Ishikawa (cell line): Measurements from ENCODE around the gene ACADSB.

ENCODE experiments used
- CEBPB ChIP-seq: IDR thresholded peaks from 2 replicates; pipeline ENCODE4 v1.6.1; 2012
- CREB1 ChIP-seq: IDR thresholded peaks from 2 replicates; pipeline ENCODE4 v1.6.1; 2012; ENCODE audit warnings: low read depth
- EGR1 ChIP-seq: IDR thresholded peaks from 2 replicates; pipeline ENCODE4 v1.6.1; 2012
- EP300 ChIP-seq: IDR thresholded peaks from 2 replicates; pipeline ENCODE4 v1.6.1; 2012; ENCODE audit warnings: borderline replicate concordance
- FOXM1 ChIP-seq: IDR thresholded peaks from 2 replicates; pipeline ENCODE4 v1.6.1; 2012; ENCODE audit warnings: low read depth, borderline replicate concordance
- NFIC ChIP-seq: IDR thresholded peaks from 2 replicates; pipeline ENCODE4 v1.6.1; 2012
- RAD21 ChIP-seq: IDR thresholded peaks from 2 replicates; pipeline ENCODE4 v1.6.1; 2012; ENCODE audit warnings: low read depth
- TAF1 ChIP-seq: IDR thresholded peaks from 2 replicates; pipeline ENCODE4 v1.6.1; 2012; ENCODE audit warnings: low read depth, mild to moderate bottlenecking
- TCF12 ChIP-seq: IDR thresholded peaks from 2 replicates; pipeline ENCODE4 v1.6.1; 2012; ENCODE audit warnings: low read depth
- TEAD4 ChIP-seq: IDR thresholded peaks from 2 replicates; pipeline ENCODE4 v1.6.1; 2012
- YY1 ChIP-seq: IDR thresholded peaks from 2 replicates; pipeline ENCODE4 v1.6.1; 2012; ENCODE audit warnings: low read depth
- ZBTB7A ChIP-seq: IDR thresholded peaks from 2 replicates; pipeline ENCODE4 v1.6.1; 2012; ENCODE audit warnings: low read depth
- TF ChIP-seq, protein P1 (sequence below): IDR thresholded peaks from 2 replicates; pipeline ENCODE4 v1.6.1; 2012
- TF ChIP-seq, protein P2 (sequence below): IDR thresholded peaks from 2 replicates; pipeline ENCODE4 v1.6.1; 2012
- TF ChIP-seq, protein P3 (sequence below): IDR thresholded peaks from 2 replicates; pipeline ENCODE4 v1.6.1; 2012; ENCODE audit warnings: low read depth, mild to moderate bottlenecking

ACADSB gene

DNA sequence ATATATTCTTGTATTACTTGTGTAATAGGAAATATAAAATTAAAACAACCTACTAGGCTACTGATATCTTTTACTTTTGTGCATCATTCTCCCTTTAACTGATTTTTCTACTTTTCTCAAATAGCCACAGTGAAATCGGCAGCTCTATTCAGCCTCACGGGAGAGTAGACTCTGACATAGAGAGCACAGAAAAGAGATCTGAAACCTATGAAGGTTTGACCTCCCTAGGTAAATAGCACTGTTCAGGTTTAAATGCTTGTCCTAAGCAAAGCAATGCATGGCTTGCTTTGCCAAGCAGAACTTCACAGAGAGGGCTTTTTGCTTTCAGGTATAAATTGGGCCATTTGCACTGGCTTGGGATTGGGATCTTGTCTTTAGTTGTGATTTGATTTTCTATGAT lies 53.1 kb downstream of the ACADSB start:
- TF ChIP-seq EGR1 (no peak), ZBTB7A (no peak), YY1 (no peak), CEBPB (no peak), TCF12 (no peak), TAF1 (no peak), TEAD4 (no peak), EP300 (no peak), CREB1 (no peak), RAD21 (no peak), FOXM1 (no peak)
- TF ChIP-seq, protein P1, sequence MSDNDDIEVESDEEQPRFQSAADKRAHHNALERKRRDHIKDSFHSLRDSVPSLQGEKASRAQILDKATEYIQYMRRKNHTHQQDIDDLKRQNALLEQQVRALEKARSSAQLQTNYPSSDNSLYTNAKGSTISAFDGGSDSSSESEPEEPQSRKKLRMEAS = no peak
- TF ChIP-seq, protein P2, sequence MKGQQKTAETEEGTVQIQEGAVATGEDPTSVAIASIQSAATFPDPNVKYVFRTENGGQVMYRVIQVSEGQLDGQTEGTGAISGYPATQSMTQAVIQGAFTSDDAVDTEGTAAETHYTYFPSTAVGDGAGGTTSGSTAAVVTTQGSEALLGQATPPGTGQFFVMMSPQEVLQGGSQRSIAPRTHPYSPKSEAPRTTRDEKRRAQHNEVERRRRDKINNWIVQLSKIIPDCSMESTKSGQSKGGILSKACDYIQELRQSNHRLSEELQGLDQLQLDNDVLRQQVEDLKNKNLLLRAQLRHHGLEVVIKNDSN = no peak
- TF ChIP-seq, protein P3, sequence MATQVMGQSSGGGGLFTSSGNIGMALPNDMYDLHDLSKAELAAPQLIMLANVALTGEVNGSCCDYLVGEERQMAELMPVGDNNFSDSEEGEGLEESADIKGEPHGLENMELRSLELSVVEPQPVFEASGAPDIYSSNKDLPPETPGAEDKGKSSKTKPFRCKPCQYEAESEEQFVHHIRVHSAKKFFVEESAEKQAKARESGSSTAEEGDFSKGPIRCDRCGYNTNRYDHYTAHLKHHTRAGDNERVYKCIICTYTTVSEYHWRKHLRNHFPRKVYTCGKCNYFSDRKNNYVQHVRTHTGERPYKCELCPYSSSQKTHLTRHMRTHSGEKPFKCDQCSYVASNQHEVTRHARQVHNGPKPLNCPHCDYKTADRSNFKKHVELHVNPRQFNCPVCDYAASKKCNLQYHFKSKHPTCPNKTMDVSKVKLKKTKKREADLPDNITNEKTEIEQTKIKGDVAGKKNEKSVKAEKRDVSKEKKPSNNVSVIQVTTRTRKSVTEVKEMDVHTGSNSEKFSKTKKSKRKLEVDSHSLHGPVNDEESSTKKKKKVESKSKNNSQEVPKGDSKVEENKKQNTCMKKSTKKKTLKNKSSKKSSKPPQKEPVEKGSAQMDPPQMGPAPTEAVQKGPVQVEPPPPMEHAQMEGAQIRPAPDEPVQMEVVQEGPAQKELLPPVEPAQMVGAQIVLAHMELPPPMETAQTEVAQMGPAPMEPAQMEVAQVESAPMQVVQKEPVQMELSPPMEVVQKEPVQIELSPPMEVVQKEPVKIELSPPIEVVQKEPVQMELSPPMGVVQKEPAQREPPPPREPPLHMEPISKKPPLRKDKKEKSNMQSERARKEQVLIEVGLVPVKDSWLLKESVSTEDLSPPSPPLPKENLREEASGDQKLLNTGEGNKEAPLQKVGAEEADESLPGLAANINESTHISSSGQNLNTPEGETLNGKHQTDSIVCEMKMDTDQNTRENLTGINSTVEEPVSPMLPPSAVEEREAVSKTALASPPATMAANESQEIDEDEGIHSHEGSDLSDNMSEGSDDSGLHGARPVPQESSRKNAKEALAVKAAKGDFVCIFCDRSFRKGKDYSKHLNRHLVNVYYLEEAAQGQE = no peak

DNA sequence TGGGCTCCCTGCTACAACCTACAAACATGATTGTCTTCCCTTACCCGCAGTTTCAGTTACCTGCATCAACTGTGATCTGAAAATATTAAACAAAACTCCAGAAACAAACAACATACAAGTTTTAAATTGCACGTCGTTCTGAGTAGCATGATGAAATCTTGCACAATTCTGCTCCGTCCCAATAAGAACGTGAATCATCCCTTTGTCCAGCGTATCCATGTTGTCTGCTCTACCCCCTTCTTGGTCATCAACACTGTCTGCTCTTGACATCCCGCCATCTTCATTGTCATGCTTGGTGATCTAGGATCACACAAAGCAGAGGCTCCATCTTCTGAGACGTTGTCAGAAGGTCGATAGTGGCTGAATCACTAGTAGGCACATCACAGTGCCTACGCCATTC lies 53.9 kb downstream of the ACADSB start:
- TF ChIP-seq, protein P1 = no peak
- TF ChIP-seq TAF1 = no peak
- TF ChIP-seq NFIC = no peak

DNA sequence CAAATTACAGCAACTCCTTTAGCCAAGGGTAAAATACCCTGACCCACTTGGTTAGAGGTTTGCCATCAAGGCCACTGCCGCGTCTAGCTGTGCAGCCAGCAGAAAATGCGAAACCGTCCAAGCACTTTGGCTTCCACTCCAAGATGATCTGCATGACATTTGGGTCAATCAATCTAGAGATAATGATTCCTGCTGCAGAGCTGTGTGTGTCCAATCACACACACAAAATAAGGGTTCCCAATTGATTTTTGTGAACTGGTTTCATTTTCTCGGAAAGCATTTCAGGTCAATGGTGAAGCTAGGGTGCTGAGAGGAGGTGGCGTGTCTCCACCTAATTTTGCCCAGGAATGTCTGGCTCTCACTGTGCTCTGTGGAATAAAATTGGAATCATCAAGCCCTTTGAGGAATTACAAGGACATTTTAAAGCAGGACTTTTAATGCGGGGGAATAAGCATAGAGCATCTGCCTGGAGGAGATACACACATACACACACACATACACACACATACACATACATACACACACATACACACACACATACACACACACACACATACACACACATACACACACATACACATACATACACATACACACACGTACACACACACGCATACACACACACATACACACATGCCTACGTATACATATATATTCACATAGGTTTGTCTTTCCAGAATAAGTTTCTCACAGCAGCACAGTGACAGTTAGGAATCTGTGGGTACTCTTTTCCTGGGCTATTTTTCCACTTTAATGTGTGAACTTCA lies 59.5 kb downstream of the ACADSB start:
- TF ChIP-seq TAF1 (no peak), EGR1 (no peak), CEBPB (no peak), TCF12 (no peak), RAD21 (no peak), CREB1 (no peak), FOXM1 (no peak)
- TF ChIP-seq, protein P2 = no peak
- TF ChIP-seq, protein P1 = no peak

DNA sequence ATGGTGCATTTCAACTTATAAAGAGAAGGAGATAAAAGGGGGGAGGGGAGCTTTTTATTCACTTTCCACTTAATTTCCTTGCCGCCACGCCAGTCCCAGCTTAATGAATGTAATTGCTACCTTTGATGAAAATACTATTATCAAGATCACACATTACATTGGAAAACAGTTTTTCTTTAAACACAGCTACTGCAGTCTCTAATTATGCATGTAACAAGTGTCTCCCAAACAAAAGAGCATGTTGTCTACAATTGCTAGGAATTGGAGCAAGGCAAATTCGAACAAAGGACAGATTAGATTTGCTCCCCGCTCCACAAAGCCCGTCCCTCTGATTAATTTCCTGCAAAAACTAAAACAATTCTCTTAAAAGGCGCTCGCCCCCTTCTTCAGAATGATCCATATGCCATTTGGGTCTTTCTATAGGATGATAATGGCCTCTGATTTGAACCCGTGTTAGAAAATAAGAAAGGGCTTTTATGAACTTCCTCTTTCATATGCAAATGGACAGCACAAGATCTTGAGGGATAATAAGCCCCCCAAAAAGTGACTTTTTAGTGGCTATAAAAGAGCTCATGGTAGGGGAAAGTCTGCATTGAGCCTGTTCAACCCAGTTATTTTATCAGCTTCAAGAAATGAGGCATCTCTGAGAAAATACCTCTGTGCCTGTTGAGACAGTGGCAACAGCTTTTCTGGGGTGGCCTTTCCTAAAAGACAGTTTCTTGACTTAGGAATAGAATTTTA lies 60.6 kb downstream of the ACADSB start:
- TF ChIP-seq EP300 = no peak
- TF ChIP-seq TAF1 = no peak
- TF ChIP-seq, protein P1 = no peak
- TF ChIP-seq RAD21 = no peak
- TF ChIP-seq FOXM1 = no peak
- TF ChIP-seq, protein P3 = no peak
- no peak for TF ChIP-seq NFIC
- no peak for TF ChIP-seq TCF12
- TF ChIP-seq YY1 = no peak
- no peak for TF ChIP-seq EGR1
- no peak for TF ChIP-seq CREB1
- TF ChIP-seq, protein P2 = no peak
- TF ChIP-seq ZBTB7A = no peak
- no peak for TF ChIP-seq TEAD4
- TF ChIP-seq CEBPB = no peak

DNA sequence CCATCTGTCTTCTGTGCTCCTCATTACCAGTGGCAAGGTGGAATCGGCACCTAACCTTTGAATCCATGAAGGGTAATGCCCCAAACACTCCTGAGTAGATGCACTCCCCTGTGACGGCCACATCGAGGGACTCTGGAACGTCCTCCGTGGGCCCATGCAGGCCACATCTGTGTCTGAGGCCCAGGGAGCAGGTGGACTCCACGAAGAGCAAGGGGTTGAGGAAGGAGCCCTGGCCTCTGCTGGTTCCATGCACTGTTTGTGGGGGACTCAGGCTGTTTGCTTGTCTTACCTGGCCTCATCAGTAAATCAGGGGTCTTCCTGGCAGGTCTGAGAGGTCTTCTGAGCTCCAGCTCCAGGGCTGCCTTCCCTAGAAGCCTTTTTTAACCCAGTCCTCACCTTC lies 64.4 kb downstream of the ACADSB start:
- TF ChIP-seq EGR1 (no peak), ZBTB7A (no peak), YY1 (no peak), RAD21 (no peak), FOXM1 (no peak), NFIC (no peak), TEAD4 (no peak), EP300 (no peak), TCF12 (no peak), CREB1 (no peak), TAF1 (no peak)
- TF ChIP-seq, protein P2 = no peak
- TF ChIP-seq, protein P1 = no peak
